T-helper 9 cell (primary cell): ENCODE measurements around the gene PSD2.
A peak's percentile ranks its signal among the peaks of the same experiment; 100 is the strongest.

Experiments used
- DNase-seq: peaks from one replicate; pipeline ENCODE4 v3.0.0-alpha.2; 2020

PSD2 gene

DNA sequence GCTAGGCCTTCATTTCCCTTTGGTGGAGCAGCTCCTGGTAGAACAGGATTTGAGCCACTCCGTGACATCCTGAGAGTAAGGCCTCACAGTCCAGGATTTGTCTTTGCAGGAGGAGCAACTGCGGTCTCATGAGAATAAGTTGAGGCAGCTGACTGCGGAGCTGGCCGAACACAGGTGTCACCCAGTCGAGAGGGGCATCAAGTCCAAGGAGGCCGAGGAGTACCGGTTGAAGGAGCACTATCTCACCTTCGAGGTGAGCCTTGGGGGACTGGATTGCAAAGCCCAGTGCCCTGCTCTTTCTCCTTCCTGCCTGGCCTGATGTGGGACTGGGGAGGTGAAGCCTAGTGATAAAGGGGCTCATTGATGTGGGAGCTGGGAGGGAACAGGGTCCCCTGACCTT, 44.3 kb downstream of the PSD2 start:
- DNase-seq = no peak

DNA sequence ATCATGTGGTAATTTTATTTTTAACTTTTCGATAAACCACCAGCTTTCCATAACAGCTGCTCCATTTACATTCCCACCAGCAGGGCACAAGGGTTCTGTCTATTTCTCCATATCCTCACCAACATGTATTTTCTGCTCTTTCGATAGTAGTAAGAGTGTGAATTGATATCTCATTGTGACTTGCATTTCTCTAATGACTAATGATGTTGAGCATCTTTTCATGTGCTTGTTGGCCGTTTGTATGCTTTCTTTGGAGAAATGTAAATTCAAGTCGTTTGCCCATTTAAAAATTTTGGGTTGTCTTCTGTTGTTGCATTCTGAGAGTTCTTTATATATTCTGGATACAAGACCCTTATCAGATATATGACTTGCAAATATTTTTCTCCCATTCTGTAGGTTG, 45.9 kb downstream of the PSD2 start:
- DNase-seq = no peak

DNA sequence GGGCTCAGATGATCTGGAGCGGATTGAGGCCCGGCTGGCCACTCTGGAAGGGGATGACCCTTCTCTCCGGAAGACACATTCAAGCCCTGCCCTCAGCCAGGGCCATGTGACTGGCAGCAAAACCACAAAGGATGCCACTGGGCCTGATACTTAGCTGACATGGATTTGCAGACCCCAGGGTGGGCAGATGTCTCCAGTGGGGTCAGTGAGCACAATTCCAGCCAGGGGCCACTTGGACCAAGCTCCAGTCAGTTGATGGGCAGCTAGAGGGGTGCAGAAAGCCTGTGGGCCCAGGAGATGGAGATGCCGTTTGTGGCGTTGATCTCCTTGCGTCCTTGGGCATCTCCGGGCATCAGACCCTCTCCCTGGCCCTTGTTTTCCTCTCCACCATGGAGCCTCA, 46.7 kb downstream of the PSD2 start:
- no peak for DNase-seq

DNA sequence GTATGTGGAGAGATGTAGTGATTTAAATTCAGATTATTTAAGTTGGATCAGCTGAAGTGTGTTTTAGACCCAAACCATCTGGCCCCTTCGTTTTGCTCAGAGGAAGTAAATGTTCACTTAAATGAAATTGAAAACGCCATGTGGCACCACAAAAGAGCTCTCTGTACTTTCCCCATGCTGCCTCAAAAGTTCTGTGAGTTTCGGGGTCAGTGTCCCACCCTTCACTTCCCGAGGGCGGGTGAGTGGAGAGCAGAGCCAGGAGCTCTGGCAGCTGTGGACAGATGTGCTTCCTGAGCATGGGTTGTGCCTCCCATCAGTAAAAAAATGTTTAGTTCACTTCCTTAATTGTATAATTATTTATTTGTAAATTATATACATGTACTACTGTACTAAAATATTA, 48.4 kb downstream of the PSD2 start:
- DNase-seq = no peak

DNA sequence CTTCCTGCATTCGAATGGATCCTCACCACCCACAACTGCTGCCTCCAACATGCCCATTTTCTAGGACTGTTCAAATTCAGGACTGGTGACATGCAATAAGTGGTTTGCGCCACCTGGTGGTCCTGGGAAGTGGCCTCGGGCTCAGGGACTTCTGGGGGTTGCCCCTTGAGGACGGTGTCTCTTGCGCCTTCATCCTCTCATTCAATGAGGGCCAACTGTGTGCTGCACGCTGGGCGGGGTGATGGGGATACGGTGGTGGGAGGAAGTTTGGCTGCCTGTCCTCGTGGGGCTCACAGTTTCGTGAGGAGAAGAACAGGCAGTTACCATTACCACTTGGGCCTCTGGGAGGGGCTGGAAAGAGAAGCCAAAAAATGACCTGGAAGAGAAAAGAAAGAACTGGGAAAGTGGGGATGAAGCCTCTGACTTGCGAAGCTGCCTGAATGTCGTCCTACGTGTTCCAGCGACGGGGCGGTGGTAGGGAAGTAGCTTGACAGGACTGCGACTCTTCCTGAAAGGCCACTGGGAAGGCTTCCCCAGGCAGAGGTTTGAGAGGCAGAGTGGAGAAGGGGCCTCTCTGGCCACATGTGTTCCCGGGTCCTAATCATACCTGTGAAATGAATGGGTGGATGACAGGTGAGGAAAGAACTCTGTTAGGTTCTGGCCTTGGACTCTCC, 49.0 kb downstream of the PSD2 start:
- DNase-seq = peak; percentile 67

DNA sequence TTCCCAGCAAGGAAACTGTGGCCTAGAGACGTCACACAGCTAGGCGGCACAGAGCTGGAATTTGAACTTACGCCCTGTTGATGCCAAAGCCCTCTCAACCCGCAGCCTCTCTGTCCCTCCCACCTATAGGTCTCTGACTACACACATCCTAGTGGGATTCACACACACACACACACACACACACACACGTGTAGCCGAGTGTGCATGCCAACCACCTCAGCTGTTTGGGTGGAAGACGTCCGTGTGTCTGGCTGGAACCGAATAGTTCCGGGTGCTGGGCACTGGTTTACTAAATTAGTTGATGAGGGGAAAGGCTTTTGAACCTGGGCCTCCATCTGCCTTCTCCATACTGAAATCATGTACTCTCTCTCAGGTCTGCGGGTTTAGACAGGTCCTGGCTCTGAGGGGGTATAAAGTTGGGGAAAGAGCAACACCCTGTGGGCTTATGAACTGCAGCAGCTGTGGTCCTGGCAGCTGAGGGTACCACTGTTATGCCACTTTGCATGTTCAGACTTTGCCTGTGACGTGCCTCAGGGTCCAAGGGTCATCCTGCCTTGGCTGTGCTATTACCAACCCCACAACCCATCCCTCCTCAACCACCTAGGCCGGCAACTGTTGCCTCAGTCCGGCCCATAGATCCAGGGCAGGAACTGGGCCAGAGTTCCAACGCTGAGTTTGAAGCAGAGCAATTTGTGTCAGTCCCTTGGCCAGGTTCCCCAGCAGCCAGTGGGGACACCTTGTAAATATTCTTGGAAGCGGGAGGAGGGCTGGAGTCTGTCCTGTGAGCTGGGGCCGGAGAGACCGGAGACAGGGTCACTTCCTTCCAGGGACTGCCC, 50.5 kb downstream of the PSD2 start:
- DNase-seq = no peak

DNA sequence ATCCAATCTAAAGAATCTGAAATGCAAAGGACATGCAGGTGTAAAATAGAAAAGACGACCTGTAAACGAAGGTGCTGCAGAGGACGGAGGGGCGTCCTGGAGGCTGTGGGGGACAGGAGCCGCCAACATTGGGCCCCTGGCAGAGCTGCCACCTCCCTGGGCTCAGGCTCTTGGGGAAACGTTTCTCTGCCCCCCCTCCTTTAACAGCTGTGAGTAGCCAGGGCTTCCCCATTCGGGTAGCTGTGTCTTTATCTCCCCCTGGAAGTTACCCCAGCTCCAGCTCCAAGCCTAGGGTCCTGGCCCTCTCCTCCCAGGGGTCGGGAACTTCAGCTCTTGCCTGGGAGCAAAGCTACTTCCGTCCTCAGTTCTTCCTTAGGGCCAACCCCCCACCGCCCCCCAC, 51.5 kb downstream of the PSD2 start:
- DNase-seq = no peak

DNA sequence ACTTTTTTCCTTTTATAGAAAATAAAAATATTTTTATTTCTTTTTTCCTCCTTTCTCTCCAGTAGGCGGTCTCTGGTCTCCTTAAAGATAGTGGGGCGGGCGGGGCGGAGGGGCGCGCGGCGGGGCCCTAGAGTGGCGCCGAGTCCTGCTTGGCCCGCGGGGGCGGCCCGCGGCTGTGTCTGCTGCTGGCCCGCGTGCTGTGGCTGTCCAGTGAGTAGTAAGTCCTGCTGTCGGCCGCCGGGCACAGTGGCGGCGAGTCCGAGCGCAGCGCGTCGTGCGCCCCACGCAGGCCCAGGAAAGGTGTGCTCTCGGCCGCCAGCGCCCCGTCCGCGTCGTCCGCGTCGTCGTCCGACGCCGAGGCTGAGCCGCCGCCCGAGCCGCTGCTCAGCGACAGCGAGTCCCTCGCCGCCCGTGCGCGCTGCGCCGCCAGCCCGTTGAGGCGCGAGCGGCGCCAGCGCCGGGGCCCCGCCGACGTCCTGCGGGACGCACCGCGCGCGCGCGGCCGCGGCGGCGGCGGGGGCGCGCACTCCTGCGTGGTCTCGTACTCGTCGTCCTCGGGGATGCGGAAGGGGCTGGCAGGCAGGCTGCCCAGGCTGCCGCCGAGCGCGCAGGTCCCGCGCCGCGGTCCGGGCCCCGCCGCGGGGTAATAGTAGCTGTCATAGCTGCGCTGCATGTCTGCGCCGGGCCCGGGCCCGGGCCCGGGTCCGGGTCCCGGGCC, 52.3 kb downstream of the PSD2 start:
- DNase-seq = peak; percentile 66

DNA sequence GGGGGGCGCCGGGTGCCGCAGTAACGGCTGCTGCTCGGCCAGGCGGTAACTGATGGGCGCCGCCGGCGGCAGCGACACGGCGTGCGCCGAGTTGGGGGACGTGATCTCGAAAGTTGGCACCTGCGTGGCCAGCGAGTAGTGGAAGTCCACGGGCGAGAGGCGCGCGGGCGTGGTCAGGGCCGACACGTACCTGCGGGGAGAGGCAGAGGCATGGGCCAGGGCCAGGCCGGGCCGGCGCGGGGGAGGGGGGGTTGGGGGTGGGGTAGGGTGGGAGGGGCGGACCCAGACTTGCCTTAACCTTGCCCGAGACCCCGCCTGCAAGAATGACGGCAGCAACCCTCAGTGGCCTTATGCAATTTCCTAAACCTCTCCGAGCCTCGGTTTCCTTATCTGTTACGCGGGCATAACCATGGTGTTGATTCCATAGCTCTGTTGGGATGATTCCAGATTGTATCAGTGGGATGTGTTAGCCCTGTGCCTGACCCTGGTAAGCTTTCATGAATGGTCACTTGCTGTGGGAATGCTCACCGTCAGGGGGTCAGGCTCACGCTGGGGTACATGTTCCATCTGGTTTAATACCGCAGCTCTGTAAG, 53.0 kb downstream of the PSD2 start:
- DNase-seq = peak; percentile 13

DNA sequence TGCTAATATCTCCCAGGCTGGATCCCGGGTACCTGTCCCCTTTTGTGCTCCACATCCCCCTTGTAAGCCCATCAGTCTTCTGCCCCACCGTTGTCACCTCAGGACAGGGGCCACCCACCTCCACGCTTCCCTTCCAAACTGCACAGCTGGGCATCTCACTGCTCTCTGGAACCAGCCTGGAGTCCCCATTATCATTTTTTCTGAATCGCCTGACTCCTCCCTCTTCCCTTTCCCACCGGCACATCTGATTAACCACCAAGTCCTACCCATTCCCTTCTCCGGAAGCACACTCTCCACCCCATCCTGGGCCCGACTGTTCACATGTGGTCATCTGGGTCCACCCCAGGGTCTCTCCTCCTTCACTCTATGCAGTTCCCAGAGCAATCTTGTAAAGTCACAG, 53.9 kb downstream of the PSD2 start:
- DNase-seq = no peak

DNA sequence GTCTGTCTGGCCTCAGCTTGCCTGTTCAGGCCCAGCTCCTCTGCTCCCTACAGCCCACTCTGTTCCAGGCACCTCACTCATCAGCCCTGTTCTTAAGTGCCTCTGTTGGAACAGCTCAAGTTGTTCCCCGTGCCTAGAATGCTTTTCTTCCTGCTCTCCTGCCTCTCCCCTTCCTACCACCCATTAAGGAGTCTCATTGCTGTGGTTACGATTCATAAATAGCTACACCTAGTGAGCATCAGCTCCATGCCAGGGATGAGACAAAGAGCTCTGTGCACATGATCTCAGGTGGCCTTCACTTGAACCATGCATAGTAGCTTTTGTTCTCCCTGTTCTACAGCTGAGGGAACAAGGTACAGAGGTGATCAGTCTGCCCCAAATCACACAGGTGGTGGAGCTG, 54.3 kb downstream of the PSD2 start:
- DNase-seq = no peak

DNA sequence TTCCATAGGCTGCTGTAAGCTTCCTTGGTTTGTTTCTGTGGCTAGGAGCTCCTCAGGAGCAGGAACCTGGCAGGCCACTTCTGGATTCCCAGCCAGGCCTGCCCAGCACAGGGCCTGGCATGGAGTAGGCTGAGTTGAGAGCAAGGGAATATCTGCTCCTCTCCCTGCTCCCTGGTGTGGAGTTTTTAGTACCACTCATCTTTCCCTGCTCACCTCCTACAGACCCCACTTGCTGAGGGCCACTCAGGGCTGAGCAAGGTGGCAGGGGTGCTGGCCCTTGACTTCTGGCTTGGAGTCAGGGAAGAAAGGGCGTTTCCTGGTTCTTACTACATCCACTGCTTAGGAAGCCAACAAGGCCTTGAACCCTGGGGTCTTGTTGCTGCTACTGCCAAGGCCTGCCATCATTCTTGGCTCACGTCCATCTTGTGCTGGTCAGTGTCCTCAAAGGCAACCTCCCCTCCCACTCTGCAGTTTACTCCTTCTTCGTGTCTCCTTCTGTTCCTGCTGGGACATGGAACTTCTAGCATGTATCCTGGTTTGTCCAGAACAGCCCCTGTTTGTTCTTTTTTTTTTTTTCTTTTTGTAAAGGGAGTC, 54.9 kb downstream of the PSD2 start:
- DNase-seq = no peak

DNA sequence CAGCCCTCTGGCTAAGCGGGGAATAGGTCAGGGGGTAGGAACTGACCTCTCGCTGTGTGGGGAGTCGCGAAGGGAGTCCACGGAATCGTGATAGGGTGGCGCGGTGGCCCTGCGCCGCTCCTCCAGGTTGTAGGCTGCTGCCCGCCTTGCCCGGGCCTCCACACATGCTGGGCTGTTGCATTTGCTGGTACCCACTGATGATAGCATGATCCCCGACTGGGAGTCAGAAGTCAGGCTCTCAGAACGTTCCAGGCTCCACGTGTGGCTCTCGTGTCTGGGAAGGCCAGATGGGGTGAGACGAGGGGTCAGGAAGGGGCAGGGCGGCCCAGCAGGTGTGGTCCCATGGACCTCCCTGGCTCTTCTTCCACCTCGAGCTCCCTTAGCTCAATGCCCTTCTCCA, 56.0 kb downstream of the PSD2 start:
- DNase-seq = no peak

DNA sequence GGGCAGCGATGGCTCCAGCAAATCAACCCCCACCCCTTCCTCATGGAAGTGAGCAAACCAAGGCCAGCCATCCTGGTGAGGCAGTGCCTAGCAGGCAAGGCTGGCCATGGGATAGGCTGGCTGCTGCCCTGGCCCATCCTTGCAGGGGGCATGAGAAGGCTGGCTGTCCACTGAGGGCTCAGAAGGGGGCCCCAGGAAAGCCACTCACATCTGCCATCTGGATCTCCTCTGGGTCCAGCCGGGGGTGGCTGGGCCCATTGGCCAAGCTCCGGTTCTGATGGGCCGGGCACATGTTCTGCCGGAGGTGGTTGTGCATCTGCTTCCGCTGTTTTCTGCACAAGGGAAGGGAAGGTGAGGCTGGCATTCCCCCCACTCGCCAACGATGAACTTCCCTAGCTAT, 57.1 kb downstream of the PSD2 start:
- no peak for DNase-seq

DNA sequence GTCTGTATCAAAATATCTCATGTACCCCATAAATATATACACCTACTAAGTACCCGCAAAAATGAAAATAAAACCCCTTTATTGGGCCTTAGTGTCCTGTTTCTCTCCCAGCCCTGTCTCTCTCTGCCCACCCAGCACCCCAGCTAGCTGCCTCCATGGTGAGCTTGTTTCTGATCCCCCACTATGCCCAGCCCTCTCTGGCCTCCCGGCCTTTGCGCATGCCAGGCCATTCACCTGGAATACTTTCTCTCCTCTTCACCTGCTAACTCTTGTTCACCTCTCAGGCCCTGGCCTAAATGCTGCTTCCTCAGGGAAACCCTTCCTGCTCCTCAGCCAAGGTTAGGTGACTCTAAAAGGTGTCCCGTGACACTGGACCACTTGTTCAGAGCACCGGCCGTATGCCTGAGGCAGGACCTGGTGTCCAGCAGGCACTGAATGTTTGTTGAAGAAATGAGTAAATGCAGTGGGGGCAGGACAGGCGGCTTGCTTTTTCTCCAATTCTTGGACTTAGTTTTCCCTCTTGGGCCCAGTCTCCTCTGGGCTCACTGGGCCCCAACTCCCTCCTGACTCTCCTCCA, 58.5 kb downstream of the PSD2 start:
- DNase-seq = no peak

DNA sequence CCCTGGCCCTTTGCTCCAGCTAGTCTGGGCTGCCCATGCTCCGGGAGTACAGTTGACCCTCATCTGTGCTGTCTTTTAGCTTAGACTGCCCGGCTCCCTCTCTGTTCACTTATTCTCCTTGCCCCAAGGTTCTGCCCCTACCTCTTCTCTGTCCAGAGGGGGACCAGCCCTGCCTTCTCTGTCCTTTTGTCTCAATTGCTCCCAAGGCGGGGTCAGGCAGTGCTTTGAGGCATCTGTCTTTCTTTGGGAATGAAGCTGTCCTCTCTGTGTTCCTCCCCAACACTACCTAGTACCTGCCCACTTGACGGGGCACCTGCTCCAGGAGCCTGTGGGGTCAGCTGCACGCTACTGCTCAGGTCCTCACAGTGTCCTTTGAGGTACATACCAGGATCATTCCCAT, 59.3 kb downstream of the PSD2 start:
- no peak for DNase-seq

DNA sequence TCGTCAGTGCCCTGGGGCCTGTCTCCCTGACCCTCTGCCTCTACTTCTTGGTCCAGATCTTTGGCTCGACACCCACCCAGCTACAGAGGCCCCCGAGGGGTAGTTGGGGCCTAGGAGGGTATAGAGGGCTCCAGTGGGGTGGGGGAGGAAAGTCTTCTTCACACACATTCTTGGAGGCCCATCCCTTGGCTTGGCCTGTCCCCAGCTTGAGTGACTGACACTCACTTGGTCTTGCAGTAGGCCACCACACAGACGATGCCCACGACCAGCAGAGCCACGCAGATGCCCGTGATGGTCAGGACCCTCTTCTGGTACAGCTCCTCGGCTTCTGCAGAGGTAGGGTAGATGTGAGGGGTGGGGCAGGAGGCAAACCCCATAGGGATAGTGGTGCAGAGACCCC, 59.8 kb downstream of the PSD2 start:
- DNase-seq = no peak

DNA sequence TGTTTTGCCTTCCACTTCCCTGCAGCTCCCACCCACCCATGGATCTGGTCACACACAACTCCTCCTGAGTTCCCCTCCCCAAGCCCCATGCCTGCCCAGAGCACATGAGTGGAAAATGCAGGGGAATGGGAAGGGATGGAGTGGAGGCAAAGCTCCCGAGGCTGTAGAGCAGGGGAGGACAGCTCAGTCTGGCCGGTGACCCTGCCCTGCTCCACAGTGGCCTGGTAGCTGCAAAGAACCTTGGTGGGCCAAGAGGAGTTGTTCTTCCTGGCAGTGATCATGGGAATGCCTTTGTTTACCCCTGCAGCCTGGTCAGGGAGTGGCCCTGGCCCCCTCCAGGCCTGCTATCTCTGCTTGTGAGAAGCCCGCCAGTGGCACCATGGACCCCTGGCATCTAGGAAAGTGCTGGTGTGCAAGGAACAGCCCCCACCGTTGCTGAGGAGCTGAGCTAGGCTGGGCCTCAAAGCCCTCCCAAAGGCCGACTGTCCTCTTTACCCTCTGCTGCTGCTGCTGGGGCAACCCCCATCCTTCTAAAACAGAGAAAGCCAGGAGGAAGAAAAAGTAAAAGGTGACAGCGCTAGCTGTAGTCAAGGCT, 60.4 kb downstream of the PSD2 start:
- DNase-seq = no peak

DNA sequence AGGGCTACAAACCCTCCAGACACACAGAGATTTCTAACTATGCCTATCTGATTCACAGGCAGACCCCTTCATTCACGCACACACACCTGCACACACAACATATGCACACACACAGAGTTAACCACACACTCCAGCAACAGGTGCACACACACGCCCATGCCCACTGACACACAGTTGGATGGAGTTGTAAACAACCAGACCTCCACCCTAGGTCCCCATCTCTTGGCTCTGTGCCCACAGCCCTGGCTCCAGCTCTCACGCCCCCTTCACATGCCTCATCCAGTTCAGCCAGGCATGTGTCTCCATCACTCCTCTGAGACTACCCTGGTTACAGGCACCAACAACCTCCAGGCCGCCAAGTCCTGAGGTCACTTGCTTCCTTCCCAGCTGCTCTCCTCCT, 61.1 kb downstream of the PSD2 start:
- DNase-seq = no peak

DNA sequence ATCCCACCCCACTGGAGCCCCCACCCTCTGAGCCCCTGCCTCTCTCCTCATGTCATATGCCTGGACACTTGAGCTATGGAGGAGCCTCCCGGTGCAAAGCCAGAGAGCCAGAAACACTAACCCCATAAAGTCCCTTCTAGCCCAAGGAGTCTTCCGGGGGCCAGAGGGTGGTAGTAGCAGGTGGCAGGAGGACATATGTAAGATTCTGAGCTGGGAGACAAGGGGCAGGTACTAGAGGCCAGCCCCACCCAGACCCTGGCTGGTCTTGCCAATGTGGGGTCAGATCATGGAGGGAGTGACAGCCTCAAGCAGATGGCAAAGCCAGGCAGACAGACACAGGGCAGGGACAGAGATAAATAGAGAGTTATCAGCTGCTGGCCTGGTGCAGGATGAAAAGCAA, 63.4 kb downstream of the PSD2 start:
- no peak for DNase-seq

DNA sequence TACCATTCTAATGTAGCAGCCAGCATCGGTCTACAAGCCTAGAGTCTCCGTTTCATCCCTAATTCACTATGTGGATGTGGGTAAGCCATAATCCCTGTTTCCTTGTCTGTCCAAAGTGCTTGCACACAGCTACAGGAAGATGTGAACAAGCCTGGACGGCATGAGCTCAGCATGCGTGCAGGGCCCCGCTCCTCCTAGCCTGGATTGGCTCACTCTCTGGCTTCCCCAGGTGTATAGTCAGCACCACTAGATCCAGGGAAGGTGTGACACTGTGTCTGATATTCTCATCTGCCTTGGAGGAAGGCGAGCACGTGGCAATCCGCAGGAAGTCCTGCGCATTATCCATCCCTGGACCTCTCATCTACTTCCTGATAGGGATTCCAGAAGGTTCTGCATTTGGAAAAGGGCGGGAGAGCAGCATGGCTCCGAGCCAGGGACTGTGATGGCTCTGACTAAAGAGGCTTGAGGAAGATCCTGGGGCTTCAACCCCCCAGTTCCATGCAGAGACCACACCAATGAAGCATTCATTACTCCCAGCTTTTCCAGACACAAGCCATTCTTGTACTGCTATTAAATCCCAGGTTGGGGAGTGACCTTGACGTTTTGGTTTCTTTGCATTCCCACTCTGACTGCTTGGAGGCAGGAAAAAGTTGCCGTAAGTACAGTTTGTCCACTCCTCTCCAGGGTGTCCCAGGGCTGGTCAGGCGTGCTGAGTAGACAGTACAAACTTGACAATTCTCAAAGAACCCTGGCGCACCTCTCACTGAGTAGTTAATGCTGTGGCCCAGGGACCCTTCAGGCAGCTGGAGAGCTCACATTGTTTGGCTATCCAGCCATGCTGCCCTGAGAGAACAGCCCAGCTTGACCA, 65.6 kb downstream of the PSD2 start:
- no peak for DNase-seq

DNA sequence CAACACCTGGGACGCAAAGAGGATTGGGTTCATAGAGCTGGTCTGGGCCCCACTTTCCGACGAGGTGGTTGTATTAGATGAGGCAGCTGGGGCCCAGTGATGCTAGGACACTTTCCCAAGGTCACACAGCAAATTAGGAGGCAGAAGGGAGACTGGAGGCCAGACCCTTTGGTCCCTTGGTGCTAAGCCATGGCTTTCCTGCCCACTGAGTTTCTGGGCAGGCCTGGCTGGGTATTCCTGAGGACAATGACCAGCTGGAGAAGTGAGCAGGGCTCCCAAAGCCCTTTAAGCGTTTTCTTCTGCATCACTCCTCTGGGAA, 66.2 kb downstream of the PSD2 start:
- no peak for DNase-seq
